ENCODE results near the gene CCNY.

- TF ChIP-seq CTCF (IDR thresholded peaks at IDR 0.05): no peak
- TF ChIP-seq POLR2A (IDR thresholded peaks at IDR 0.05): no peak
These were observed 276.8 kb downstream of the CCNY start for GRCh38 chr10:35613107-35613440.

Data from Peyer's patch (tissue), 4 donors.